ENCODE measurements around the gene MTCL3.

The MTCL3 gene

DNA sequence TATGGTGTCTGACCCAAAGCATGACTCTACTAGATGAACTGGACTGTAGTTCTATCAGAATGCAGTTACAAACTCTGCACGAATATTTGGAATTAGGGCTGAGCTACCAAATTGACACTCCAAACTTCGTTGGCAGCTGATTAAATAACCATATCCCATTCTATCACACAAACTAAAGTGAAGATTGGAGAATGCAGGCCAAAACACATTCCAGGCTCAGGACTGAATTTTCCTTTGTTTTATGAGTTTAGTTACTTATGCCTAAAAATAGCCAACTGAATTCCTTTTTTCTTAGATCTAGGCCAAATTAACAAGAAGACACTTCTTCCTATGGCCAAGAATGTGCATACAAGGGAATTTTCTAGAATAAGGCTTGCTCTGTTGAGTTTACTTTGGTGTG, 50.2 kb downstream of the MTCL3 start:
- no peak for ATAC-seq (ENCODE audit: poor library complexity)
- POLR2A ChIA-PET: no interaction called here

DNA sequence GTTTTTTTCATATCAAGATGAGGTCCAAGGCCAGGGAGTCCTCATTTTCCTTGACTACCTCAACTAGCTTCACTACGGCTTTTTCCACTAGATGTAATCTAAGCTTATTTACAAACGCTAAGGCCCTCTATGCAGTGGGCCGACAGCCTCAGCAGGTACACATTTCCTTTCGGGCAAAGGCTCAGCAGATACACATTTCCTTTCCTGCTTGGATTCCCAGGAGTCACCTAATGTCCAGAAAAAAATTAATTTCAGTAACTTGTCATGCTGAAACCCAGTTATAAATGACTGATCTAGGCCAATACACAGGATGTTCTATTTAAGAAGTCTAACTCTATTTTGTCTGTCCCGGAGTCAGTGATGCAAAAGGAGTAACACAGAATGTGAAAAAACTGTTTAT, 52.7 kb downstream of the MTCL3 start:
- no peak overlapping the region for H3K27ac Mint-ChIP-seq
- H3K4me1 Mint-ChIP-seq (ENCODE audit: low read depth): no peaks in the 10 kb centered on the region
- no peak overlapping the region for H3K4me3 ChIP-seq (ENCODE audit: low read length)
- H3K27me3 ChIP-seq (ENCODE audit: control insufficient read depth in 1 of 2, insufficient read depth in 2 of 2, low read length in 2 of 2): no peaks in the 10 kb centered on the region
- intact Hi-C loops (cut with DNase I, micrococcal nuclease): loop anchor here in 1 of 2 experiments (10.0 kb wide), 1 partner anchor 1258 kb away; no protein-coding TSS in a partner anchor
- no peaks in the 10 kb centered on the region for H3K4me1 ChIP-seq (ENCODE audit: insufficient read depth, low read length)
- ATAC-seq (ENCODE audit: poor library complexity) (no peak), DNase-seq (no peak)
- no peaks in the 10 kb centered on the region for H3K27me3 Mint-ChIP-seq
- no peak overlapping the region for H3K27ac ChIP-seq (ENCODE audit: low read depth in 1 of 2, low read length in 2 of 2)
- H3K9me3 Mint-ChIP-seq: no peaks in the 10 kb centered on the region
- no peaks in the 10 kb centered on the region for H3K9me3 ChIP-seq (ENCODE audit: control insufficient read depth in 1 of 2, insufficient read depth in 1 of 2, low read length in 2 of 2)
- H3K36me3 Mint-ChIP-seq (ENCODE audit: low read depth): no peaks in the 10 kb centered on the region
- no peak overlapping the region for H3K4me3 Mint-ChIP-seq
- CTCF ChIA-PET: interaction anchor here (0.9 to 1.4 kb wide), 2 partner anchors 72 to 73 kb away, joined by 3 to 6 read pairs; no protein-coding TSS in a partner anchor
- POLR2A ChIA-PET: interaction anchor here (1.8 kb wide), 1 partner anchor 49 kb away, joined by 4 read pairs; no protein-coding TSS in a partner anchor
- TF ChIP-seq, protein P1, sequence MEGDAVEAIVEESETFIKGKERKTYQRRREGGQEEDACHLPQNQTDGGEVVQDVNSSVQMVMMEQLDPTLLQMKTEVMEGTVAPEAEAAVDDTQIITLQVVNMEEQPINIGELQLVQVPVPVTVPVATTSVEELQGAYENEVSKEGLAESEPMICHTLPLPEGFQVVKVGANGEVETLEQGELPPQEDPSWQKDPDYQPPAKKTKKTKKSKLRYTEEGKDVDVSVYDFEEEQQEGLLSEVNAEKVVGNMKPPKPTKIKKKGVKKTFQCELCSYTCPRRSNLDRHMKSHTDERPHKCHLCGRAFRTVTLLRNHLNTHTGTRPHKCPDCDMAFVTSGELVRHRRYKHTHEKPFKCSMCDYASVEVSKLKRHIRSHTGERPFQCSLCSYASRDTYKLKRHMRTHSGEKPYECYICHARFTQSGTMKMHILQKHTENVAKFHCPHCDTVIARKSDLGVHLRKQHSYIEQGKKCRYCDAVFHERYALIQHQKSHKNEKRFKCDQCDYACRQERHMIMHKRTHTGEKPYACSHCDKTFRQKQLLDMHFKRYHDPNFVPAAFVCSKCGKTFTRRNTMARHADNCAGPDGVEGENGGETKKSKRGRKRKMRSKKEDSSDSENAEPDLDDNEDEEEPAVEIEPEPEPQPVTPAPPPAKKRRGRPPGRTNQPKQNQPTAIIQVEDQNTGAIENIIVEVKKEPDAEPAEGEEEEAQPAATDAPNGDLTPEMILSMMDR (IDR thresholded peaks at IDR 0.05): no peak
- H3K36me3 ChIP-seq (ENCODE audit: insufficient read depth, low read length): no peaks in the 10 kb centered on the region

More for the DNA sequence above, 50.2 kb downstream of the MTCL3 start:
- DNase-seq: no peak
- CTCF ChIA-PET: interaction anchor here (0.5 to 1.2 kb wide), 3 partner anchors 47 to 856 kb away, joined by 3 to 4 read pairs (median 3); no protein-coding TSS in a partner anchor
- no peaks in the 10 kb centered on the region for H3K4me1 ChIP-seq (ENCODE audit: insufficient read depth, low read length)
- no peak overlapping the region for H3K27ac Mint-ChIP-seq
- no peaks in the 10 kb centered on the region for H3K9me3 ChIP-seq (ENCODE audit: control insufficient read depth in 1 of 2, insufficient read depth in 1 of 2, low read length in 2 of 2)
- H3K27me3 Mint-ChIP-seq: no peaks in the 10 kb centered on the region
- H3K27me3 ChIP-seq (ENCODE audit: control insufficient read depth in 1 of 2, insufficient read depth in 2 of 2, low read length in 2 of 2): no peaks in the 10 kb centered on the region
- intact Hi-C loops (cut with DNase I, micrococcal nuclease): loop anchor here in 1 of 2 experiments (10.0 kb wide), 1 partner anchor 1256 kb away; no protein-coding TSS in a partner anchor
- no peaks in the 10 kb centered on the region for H3K9me3 Mint-ChIP-seq
- TF ChIP-seq, protein P1 (IDR thresholded peaks at IDR 0.05): no peak
- H3K36me3 Mint-ChIP-seq (ENCODE audit: low read depth): no peaks in the 10 kb centered on the region
- H3K36me3 ChIP-seq (ENCODE audit: insufficient read depth, low read length): peaks cover 4% of the 10 kb centered on the region
- H3K27ac ChIP-seq (ENCODE audit: low read depth in 1 of 2, low read length in 2 of 2): no peak overlapping the region
- no peaks in the 10 kb centered on the region for H3K4me1 Mint-ChIP-seq (ENCODE audit: low read depth)
- no peak overlapping the region for H3K4me3 Mint-ChIP-seq
- no peak overlapping the region for H3K4me3 ChIP-seq (ENCODE audit: low read length)

DNA sequence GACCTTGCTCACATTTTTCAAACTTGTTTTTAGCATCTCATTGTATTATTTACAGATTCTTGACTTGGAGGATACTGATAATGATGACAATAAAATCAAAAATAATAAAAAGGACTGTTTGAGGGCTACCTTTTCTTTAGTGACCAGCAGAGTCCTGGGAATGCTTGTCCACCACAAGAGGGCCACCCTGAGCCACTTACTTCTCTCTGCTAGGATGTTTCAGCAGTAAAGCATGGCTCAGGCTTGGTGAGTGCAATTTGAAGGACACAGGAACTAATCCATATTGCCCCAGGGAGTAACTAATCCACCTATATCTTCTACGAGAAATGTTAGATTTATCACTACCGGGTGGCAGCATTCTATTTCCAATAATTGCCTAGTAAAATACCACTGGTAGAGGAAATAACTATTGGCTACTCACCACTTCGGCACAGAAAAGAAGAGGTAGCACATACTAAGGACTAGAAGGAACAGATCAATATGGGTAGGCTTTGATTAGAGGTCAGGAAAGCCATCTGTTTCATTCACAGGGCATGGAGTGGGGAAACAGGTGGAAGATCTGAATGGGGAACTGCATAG, 54.2 kb downstream of the MTCL3 start:
- H3K9me3 ChIP-seq (ENCODE audit: control insufficient read depth in 1 of 2, insufficient read depth in 1 of 2, low read length in 2 of 2): no peaks in the 10 kb centered on the region
- no peak overlapping the region for H3K27ac ChIP-seq (ENCODE audit: low read depth in 1 of 2, low read length in 2 of 2)
- H3K27ac Mint-ChIP-seq: no peak overlapping the region
- ChIA-PET CTCF (interaction anchor here (1.4 kb wide), 1 partner anchor 74 kb away, joined by 6 read pairs; no protein-coding TSS in a partner anchor), POLR2A (no interaction called here)
- H3K4me1 Mint-ChIP-seq (ENCODE audit: low read depth): no peaks in the 10 kb centered on the region
- H3K4me1 ChIP-seq (ENCODE audit: insufficient read depth, low read length): no peaks in the 10 kb centered on the region
- H3K4me3 Mint-ChIP-seq: no peak overlapping the region
- DNase-seq (peak; percentile 29 to 74 (median 52)), ATAC-seq (ENCODE audit: poor library complexity) (no peak)
- TF ChIP-seq, protein P1 (IDR thresholded peaks at IDR 0.05): peak; percentile 78
- H3K27me3 ChIP-seq (ENCODE audit: control insufficient read depth in 1 of 2, insufficient read depth in 2 of 2, low read length in 2 of 2): no peaks in the 10 kb centered on the region
- H3K27me3 Mint-ChIP-seq: no peaks in the 10 kb centered on the region
- H3K4me3 ChIP-seq (ENCODE audit: low read length): no peak overlapping the region
- no peaks in the 10 kb centered on the region for H3K36me3 Mint-ChIP-seq (ENCODE audit: low read depth)
- no peaks in the 10 kb centered on the region for H3K9me3 Mint-ChIP-seq
- intact Hi-C loops (cut with DNase I, micrococcal nuclease): loop anchor here (1.0 to 10.0 kb wide), 2 partner anchors 74 to 1260 kb away; no protein-coding TSS in a partner anchor
- no peaks in the 10 kb centered on the region for H3K36me3 ChIP-seq (ENCODE audit: insufficient read depth, low read length)

Data from CD4-positive, alpha-beta T cell (primary cell).